GM21737 (cell line): ENCODE measurements around the gene MBL2.

Experiments used
- ATAC-seq: cut with Tn5 transposase; IDR thresholded peaks from one replicate; pipeline ENCODE4 v1.9.1; 2021; ENCODE audit warnings: mild to moderate bottlenecking, moderate library complexity; ENCODE audit not compliant: unreplicated experiment

MBL2 gene

GRCh38 chr10:52740913-52741675 is 31.5 kb downstream of the MBL2 start:
- ATAC-seq: no peak

- ATAC-seq: no peak
Observed at GRCh38 chr10:52740155-52740549, 32.4 kb downstream of the MBL2 start.

- no peak for ATAC-seq
Observed at GRCh38 chr10:52739380-52740154, 33.0 kb downstream of the MBL2 start.

- no peak for ATAC-seq
Observed at GRCh38 chr10:52738951-52739350, 33.6 kb downstream of the MBL2 start.

- no peak for ATAC-seq
Observed at GRCh38 chr10:52729271-52730104, 43.1 kb downstream of the MBL2 start.

GRCh38 chr10:52720018-52720417 is 52.6 kb downstream of the MBL2 start:
- ATAC-seq: no peak
